G401.6 (cell line): ENCODE results near the gene MS4A5.

Source experiments
- FAIRE-seq: peaks from 2 replicates; lab custom pipeline; 2012; peaks lifted over from hg19 to GRCh38; lab: Jason Lieb, UNC

Gene MS4A5

DNA sequence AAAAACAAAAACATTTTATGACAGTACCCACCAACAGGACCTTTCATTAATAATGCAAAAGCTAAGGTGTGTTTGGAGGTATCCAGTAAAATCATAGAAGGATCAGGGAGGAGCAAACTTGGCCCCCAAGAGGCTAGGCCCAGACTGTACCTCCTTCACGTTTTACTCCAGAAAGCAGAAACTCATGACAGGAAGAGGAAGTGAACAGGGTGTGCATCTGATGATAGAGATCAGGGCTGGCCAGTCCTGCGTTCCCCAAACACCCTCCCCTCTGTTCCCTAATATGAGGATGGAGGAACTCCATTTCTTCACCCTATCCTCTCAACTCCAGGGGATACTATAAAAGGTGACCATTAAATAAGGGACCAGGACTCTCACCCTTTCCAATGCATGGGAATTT, 53.0 kb downstream of the MS4A5 start:
- FAIRE-seq = no peak

DNA sequence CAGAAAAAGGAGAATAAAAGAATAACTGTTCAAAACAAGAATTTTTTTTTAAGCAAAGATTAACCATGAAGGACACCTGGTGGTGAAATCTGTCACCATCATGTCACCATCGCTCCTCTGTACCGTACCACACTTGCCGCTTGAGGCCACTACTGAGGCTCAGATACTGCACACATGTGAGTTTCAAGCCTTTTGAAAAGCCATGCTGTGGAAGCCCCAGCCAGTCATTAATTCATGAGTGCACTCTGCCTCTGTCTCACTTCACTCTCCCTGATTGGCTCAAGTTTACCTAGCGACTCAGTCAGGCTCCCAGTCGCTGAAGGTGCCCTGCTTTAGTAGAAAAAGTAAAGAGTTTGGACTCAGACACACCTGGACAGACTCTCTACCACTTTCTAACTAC, 56.6 kb downstream of the MS4A5 start:
- FAIRE-seq = no peak

DNA sequence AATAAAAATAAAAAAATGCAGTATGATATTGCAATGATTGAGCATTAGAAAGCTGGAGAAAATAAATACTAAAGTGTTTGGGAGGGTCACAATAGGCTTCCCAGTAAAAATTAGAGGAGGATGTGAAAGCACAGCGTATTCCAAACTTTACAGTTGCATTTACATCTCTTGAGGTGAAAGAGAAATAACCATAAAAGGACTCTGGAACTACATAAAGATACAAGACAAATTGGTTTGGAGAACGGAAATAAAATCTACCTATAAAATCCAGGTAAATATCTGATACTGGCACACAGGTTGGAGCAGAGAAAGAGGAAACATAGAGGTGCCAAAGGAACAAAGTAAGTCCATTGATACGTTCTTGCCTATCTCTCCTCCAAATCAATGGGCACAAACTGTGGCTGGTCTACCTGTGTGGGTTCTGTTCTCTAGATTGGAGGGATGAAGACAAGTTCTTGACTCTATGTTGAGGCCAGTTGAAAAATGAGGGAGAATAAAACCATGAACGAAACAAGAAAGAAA, 63.2 kb downstream of the MS4A5 start, which contains the start of gene MS4A12:
Gene MS4A12, plus strand, starts transcription at position 291 of the 522 bp plus-strand sequence. CDS start 4,541 bp downstream, outside the sequence.
- FAIRE-seq = no peak

DNA sequence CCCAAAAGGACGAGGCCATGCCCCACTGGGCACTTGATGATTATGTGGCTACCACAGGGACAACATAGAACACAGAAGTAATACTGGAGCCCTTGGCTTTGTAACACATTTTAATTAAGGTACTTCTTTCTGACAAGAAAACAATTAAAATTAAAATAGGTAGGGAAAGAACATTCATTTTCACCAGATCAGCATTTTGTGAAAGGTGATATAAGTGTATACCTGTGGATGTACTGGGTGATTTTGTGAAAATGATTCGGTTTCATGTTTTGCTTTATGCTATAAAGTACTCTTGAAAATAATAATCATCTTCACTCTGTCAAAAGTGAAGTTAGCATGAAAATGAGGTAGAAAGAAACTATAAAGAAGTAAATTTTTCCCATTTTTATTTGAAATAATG, 64.1 kb downstream of the MS4A5 start:
- no peak for FAIRE-seq
